Activated effector memory CD4-positive, alpha-beta T cell treated with anti-CD3 and anti-CD28 coated beads, Interleukin-2, amount 50 U/mL, for 16 hours (primary cell): ENCODE data around the gene HIF3A.
A peak's percentile ranks its signal among the peaks of the same experiment; 100 is the strongest.

ENCODE experiments used
- DNase-seq: peaks from one replicate; pipeline ENCODE4 v3.0.0-alpha.2; 2020

Gene HIF3A

DNA sequence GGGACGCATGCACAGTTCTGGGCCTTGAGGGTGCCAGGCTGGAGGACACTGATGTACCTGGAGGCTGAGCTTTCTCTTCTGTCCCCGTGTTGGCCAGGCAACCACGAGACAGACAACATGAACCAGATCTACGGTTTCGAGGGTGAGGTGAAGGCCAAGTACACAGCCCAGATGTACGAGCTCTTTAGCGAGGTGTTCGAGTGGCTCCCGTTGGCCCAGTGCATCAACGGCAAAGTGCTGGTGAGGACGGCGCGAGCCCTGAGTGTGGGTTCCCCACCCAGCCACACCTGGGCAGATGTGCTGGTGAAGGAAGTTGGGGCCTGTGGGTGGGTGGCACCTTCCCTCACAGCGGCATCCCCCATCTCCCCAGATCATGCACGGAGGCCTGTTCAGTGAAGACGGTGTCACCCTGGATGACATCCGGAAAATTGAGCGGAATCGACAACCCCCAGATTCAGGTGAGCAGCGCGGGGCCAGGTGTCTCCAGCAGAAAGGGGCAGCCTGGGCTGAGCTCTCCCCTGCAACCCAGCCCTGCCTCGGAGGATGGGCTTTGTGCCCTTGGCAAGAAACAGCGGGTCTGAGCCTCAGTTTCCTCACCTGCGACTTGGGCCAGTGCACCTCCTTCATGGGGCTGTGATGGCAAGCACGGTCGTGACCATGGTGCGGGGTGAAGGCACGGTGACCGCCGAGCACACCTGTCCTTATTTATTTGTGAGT is 90.3 kb downstream of the HIF3A start:
- no peak for DNase-seq

DNA sequence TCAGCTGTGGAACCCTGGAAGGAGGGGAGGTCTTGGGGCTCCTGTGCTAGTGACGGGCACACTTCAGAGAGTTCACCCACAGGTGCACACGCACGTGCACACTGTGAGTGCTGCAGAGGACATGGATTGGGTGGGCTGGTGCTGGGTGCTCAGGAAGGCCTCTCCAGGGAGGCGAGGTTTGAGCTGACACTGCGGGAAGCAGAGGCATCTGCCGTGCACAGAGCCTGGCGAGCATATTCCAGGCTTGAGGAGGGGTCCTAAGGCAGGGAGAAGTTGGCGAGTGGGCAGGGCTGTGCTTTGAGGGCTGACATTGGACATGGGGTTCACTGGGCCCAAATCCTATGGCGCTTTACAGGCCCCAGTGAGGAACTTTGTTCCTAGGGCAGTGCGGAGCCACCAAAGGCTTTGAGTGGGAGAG is 90.9 kb downstream of the HIF3A start:
- DNase-seq: no peak

- no peak for DNase-seq
These were observed 91.7 kb downstream of the HIF3A start for GRCh38 chr19:46388311-46389095.

DNA sequence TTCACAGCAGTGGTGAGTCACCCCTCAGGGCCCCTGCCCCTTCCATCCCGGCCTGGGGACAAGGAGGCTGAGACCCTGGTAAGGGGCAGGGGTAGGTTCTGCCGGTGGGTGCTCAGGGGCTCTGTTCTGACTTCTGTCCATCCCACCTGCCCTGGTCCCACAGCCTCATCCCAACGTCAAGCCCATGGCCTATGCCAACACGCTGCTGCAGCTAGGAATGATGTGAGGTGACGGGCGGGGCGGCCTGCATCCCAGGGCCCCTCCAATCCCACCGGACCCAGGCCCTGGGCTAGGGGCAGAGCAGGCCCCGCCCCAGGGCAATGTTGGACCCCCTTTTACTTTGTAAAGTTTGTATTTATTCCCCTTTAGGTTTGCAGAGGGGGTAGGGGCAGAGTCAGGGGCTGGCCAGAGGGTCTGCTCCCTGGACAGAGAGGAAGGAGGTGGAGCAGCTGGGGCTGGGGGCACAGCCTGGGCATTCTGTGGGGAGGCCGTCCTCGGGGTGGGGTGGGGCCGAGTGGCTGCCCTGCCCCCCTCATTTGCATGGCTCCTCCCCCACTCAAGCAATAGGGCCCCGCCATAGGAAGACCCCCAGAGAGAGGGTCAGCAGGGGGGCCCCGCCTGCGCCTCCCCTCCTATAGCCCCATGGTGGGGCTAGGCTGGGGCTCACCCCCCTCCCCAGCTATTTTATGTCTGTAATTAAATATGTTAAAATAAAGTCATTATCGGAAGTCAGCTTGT is 93.4 kb downstream of the HIF3A start:
- DNase-seq: peak; percentile 2

DNA sequence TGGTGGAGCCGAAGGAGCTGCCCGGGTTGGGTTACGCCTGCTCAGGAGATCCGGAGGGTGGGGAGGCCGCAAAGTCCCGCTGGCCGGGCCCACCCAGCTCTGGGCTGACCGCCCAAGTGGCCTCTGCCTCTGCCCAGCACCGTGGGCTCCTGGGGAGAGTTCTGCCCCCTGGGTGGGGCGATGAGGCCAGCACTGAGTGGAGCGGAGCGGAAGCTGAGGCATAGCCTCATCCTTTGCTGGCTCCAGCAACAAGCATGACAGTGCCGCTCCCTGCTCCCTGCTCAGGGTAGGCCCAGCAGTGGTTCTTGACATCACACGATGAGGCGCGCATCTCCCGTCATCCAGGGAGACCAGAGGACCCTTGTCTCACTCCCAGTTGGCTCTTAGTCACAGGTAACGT is 94.0 kb downstream of the HIF3A start:
- DNase-seq: peak; percentile 42

DNA sequence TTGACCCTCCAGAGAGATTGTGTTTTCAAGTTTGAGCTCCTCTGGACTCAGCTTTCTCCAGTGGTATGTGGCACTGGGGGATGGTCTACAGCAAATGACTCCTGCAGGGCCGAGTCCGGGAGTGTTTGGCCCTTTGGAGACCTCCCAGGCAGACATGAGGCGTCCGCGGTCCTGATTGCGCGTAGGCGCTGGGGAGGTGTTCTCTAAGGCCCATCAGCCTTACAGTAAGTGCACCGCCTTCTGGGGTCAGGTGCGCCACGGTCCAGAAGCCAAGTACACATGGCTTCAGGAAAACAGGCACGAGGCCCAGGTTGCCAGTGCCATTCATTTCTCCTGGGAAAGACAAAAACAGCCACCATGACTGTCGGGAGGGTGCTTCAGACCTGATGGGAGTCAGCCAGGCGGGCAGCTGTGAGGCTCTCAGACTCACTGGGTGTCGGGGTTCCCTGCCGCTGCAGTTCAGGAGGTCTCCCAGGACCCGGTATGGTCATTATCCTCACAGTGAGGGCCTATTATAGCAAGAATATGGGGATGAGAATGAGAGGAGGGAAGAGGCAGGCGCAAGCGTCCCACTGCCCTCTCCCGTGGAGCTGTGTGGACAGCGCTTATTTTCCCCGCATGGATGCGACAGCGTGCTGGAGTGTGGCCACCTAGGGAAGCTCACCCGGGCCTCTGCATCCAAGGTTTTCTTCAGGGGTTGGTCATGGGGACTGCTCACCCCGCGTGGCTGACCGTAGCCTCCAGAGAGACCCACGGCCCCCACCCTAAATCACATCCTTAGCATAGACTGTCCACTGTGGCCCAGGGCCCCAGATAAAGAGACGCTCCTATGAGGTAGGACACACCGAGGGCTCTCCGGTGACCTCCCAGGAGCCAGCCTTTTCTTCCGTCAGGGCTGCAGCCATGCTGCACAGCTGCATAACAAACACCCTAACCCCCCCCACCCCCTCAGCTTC is 94.7 kb downstream of the HIF3A start:
- DNase-seq: peak; percentile 55

GRCh38 chr19:46392252-46392801 is 95.5 kb downstream of the HIF3A start:
- no peak for DNase-seq

DNA sequence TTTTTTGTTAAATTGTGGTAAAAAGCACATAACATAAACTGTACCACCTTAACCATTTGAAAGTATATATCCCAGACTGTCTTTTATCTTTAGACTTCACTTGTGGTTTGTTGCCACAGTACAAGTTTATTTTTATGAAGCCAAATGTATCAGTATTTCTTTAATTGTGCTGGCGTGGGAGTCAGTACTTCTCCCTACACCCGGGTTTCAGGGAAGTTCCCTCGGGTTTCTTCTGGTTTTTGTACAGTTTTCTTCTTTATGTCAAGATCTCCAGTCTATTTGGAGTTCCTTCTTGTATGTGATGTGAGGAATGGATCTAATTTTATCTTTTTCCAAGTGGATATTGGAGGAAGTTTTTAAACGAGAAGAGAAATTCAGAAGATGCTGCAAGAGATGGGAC is 96.0 kb downstream of the HIF3A start:
- DNase-seq: no peak
